Transverse colon (tissue), 4 donors: ENCODE measurements around the gene CEACAM21.

Experiments
- CTCF ChIP-seq, 5 experiments: fragments of 200-600 bp in 3 of 5; fragments of 450-650 bp in 2 of 5; sonication (generic) in 3 of 5; IDR thresholded peaks; 1 replicate in 2 of 5; 2 replicates in 3 of 5; pipeline ENCODE4 v1.5.1; 2016 to 2017; ENCODE audit warnings: antibody characterized with exemption in 5 of 5, inconsistent platforms in 3 of 5, mild to moderate bottlenecking in 2 of 5, moderate library complexity in 1 of 5
- POLR2A ChIP-seq: fragments of 450-650 bp; IDR thresholded peaks from one replicate; pipeline ENCODE4 v1.6.1; 2016; ENCODE audit warnings: antibody characterized with exemption, mild to moderate bottlenecking, moderate library complexity
- POLR2AphosphoS5 ChIP-seq, 3 donors: sonication (generic); formaldehyde crosslinking; IDR thresholded peaks; one replicate each; pipeline ENCODE4 v1.6.1; 2016; ENCODE audit warnings: antibody characterized with exemption in 3 of 3

GRCh38 chr19:41551711-41552110 is 24.3 kb upstream of the CEACAM21 start:
- TF ChIP-seq CTCF (IDR thresholded peaks at IDR 0.05) (no peak), POLR2A (no peak), POLR2AphosphoS5 (IDR thresholded peaks at IDR 0.05) (no peak)
